ENCODE results near the gene TCF23.

DNA sequence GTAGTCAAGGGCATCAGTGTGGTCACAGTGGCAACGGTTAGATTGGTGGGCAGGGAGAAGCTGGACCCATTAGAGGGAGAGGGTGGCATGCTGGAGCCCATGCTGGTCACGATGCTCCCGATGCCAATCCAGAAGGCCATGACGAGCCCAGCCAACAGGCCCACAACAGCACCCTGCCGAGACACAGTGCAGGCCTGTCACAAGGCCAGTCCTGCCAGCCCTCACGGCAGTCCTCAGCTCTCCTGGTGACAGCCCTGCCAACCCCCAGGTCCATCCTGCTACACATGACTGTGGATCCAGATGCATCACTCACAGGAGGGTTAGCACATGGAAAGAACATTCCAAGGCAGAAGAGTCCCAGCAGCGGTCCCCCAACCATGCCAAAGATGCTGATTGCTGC, 52.9 kb downstream of the TCF23 start:
- TF ChIP-seq EZH2 (IDR thresholded peaks at IDR 0.05; ENCODE audit: low read length, unreplicated experiment): no peak
- TF ChIP-seq, protein P1, sequence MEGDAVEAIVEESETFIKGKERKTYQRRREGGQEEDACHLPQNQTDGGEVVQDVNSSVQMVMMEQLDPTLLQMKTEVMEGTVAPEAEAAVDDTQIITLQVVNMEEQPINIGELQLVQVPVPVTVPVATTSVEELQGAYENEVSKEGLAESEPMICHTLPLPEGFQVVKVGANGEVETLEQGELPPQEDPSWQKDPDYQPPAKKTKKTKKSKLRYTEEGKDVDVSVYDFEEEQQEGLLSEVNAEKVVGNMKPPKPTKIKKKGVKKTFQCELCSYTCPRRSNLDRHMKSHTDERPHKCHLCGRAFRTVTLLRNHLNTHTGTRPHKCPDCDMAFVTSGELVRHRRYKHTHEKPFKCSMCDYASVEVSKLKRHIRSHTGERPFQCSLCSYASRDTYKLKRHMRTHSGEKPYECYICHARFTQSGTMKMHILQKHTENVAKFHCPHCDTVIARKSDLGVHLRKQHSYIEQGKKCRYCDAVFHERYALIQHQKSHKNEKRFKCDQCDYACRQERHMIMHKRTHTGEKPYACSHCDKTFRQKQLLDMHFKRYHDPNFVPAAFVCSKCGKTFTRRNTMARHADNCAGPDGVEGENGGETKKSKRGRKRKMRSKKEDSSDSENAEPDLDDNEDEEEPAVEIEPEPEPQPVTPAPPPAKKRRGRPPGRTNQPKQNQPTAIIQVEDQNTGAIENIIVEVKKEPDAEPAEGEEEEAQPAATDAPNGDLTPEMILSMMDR (conservative IDR thresholded peaks at IDR 0.05; ENCODE audit: low read depth, low read length): no peak

Data from PC-3 (cell line).